HCEC 1CT (cell line): ENCODE data around the gene NEK9.
A peak's percentile ranks its signal among the peaks of the same experiment; 100 is the strongest.

Experiments
- DNase-seq: peaks from one replicate; pipeline ENCODE4 v3.0.0-alpha.2; 2017

Gene NEK9

GRCh38 chr14:75063491-75064204 is 63.2 kb downstream of the NEK9 start, which contains the start of gene ACYP1:
Gene ACYP1 (minus strand): TSS chr14:75064024. CDS start chr14:75063553, 471 bp downstream.
- peak; percentile 83 for DNase-seq

GRCh38 chr14:75063013-75063412 is 63.8 kb downstream of the NEK9 start:
- DNase-seq, result no peak

- no peak for DNase-seq
Measured at GRCh38 chr14:75060420-75060819, 66.4 kb downstream of the NEK9 start.

- no peak for DNase-seq
Measured at GRCh38 chr14:75059642-75060041, 67.2 kb downstream of the NEK9 start.

GRCh38 chr14:75054421-75054820 is 72.4 kb downstream of the NEK9 start:
- DNase-seq, result no peak

- no peak for DNase-seq
Measured at GRCh38 chr14:75053396-75054291, 73.2 kb downstream of the NEK9 start.

GRCh38 chr14:75051556-75051899 is 75.3 kb downstream of the NEK9 start:
- DNase-seq, result no peak

GRCh38 chr14:75050852-75051555 is 75.8 kb downstream of the NEK9 start, which contains the start of gene MLH3:
Gene MLH3 (minus strand): TSS chr14:75051467. CDS start chr14:75049655, 1,812 bp downstream.
- peak; percentile 78 for DNase-seq

GRCh38 chr14:75049731-75050201 is 77.1 kb downstream of the NEK9 start:
- DNase-seq, result peak; percentile 50

- DNase-seq, result no peak
Measured at GRCh38 chr14:75049136-75049535, 77.7 kb downstream of the NEK9 start.

GRCh38 chr14:75048101-75048500 is 78.7 kb downstream of the NEK9 start:
- no peak for DNase-seq

GRCh38 chr14:75047506-75047905 is 79.3 kb downstream of the NEK9 start:
- DNase-seq, result no peak

GRCh38 chr14:75046899-75047298 is 79.9 kb downstream of the NEK9 start:
- peak; percentile 29 for DNase-seq

- DNase-seq, result no peak
Measured at GRCh38 chr14:75046275-75046674, 80.6 kb downstream of the NEK9 start.

- DNase-seq, result no peak
Measured at GRCh38 chr14:75044752-75045151, 82.1 kb downstream of the NEK9 start.

GRCh38 chr14:75044322-75044721 is 82.5 kb downstream of the NEK9 start:
- DNase-seq, result peak; percentile 71

GRCh38 chr14:75042035-75042434 is 84.8 kb downstream of the NEK9 start:
- DNase-seq, result no peak

- peak; percentile 27 for DNase-seq
Measured at GRCh38 chr14:75041613-75042012, 85.2 kb downstream of the NEK9 start.

- DNase-seq, result no peak
Measured at GRCh38 chr14:75040959-75041358, 85.9 kb downstream of the NEK9 start.

GRCh38 chr14:75040507-75040906 is 86.3 kb downstream of the NEK9 start:
- no peak for DNase-seq

- DNase-seq, result no peak
Measured at GRCh38 chr14:75032939-75033338, 93.9 kb downstream of the NEK9 start.

- DNase-seq, result no peak
Measured at GRCh38 chr14:75030147-75030546, 96.7 kb downstream of the NEK9 start.
